Rectal smooth muscle tissue (tissue), 1 donor: Measurements from ENCODE around the gene MRPL4.
"Not testable (repeated sequence)": the region's sequence is repeated elsewhere in the genome, so short reads cannot be mapped to it uniquely, and the experiment has no call there.

ENCODE experiments used
- H3K27ac ChIP-seq: one replicate; pipeline ENCODE4 v1.7.0; 2013; ENCODE audit warnings: low read depth, low read length, inconsistent platforms
- H3K27me3 ChIP-seq: one replicate; pipeline ENCODE4 v1.7.0; 2013; ENCODE audit warnings: low read length; ENCODE audit not compliant: control insufficient read depth, insufficient read depth
- H3K36me3 ChIP-seq: one replicate; pipeline ENCODE4 v1.7.0; 2013; ENCODE audit warnings: low read length; ENCODE audit not compliant: control insufficient read depth, insufficient read depth
- H3K4me1 ChIP-seq: one replicate; pipeline ENCODE4 v1.7.0; 2013; ENCODE audit warnings: low read length; ENCODE audit not compliant: control insufficient read depth, insufficient read depth
- H3K4me3 ChIP-seq: one replicate; pipeline ENCODE4 v1.7.0; 2013; ENCODE audit warnings: low read length
- H3K9ac ChIP-seq: one replicate; pipeline ENCODE4 v1.7.0; 2013; ENCODE audit warnings: low read length

The MRPL4 gene

DNA sequence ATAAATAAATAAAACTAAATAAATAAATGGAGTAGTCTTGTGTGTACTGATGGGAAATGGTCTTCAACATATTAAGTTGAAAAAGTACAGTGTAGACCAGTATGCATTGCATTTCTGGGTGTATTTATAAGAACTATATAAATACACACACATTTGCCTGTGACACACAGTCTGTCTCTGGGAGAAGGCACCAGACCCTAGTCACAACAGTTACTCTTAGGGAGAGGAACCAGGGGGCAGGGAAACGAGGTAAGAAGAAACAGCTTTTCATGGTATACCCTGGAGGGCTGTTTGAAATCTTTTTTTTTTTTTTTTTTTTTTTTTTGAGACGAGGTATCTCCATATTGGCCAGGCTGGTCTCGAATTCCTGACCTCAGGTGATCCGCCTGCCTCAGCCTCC is 18.1 kb upstream of the MRPL4 start:
- no peak overlapping the region for H3K4me3 ChIP-seq
- no peak overlapping the region for H3K9ac ChIP-seq
- no peaks in the 10 kb centered on the region for H3K27me3 ChIP-seq
- H3K4me1 ChIP-seq = no peaks in the 10 kb centered on the region
- no peak overlapping the region for H3K27ac ChIP-seq
- H3K36me3 ChIP-seq = no peaks in the 10 kb centered on the region

DNA sequence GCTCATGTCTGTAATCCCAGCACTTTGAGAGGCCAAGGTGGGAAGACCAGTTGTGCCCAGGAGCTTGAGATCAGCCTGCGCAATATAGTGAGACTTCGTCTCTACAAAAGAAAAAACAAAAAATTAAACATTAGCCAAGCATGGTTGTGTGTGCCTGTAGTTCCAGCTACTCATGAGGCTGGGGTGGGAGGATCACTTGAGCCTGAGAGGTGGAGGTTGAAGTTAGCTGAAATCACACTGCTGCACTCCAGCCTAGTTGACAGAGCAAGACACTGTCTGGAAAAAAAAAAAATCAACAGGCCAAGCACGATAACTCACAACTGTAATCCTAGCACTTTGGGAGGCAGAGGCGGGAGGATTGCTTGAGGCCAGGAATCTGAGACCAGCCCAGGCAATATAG is 17.0 kb upstream of the MRPL4 start:
- H3K36me3 ChIP-seq = no peaks in the 10 kb centered on the region
- no peaks in the 10 kb centered on the region for H3K27me3 ChIP-seq
- no peak overlapping the region for H3K4me3 ChIP-seq
- no peak overlapping the region for H3K27ac ChIP-seq
- H3K4me1 ChIP-seq = no peaks in the 10 kb centered on the region
- H3K9ac ChIP-seq = no peak overlapping the region

DNA sequence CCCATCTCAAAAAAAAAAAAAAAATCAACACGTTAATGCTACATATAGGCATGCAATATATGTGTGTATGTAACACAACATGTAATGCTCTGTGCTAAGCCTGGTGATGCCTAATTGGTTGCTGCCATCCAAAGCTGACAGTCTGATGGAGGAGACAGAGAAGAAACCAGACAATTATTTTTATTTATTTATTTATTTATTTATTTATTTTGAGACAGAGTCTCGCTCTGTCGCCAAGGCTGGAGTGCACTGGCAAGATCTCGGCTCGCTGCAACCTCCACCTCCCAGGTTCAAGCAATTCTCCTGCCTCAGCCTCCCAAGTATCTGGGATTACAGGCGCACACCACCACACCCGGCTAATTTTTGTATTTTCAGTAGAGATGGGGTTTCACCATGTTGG is 16.6 kb upstream of the MRPL4 start:
- not testable (repeated sequence) for H3K36me3 ChIP-seq, H3K4me3 ChIP-seq, H3K4me1 ChIP-seq, H3K27ac ChIP-seq, H3K9ac ChIP-seq, H3K27me3 ChIP-seq

DNA sequence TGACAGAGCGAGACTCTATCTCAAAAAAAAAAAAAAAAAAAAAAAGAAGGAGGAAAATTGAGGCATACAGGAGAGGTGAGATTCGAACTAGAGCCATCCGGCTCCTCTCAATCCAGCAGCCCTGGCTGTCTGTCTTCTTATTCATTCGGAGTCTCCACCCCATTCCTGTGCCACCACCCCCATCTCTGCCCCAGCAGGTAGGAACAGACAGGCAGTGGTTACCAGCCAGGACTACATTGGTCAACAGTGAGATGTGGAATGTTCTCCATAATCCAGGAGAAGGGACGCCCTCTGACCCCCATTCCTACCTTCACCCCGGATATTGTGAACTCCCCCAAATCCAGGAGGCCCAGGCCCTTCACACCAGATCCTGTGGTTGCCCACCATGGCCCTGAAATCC is 14.3 kb upstream of the MRPL4 start:
- Histone ChIP-seq H3K36me3 (no peaks in the 10 kb centered on the region), H3K4me3 (no peak overlapping the region), H3K4me1 (no peaks in the 10 kb centered on the region), H3K9ac (no peak overlapping the region), H3K27me3 (no peaks in the 10 kb centered on the region), H3K27ac (peak overlapping the region; percentile 40)

DNA sequence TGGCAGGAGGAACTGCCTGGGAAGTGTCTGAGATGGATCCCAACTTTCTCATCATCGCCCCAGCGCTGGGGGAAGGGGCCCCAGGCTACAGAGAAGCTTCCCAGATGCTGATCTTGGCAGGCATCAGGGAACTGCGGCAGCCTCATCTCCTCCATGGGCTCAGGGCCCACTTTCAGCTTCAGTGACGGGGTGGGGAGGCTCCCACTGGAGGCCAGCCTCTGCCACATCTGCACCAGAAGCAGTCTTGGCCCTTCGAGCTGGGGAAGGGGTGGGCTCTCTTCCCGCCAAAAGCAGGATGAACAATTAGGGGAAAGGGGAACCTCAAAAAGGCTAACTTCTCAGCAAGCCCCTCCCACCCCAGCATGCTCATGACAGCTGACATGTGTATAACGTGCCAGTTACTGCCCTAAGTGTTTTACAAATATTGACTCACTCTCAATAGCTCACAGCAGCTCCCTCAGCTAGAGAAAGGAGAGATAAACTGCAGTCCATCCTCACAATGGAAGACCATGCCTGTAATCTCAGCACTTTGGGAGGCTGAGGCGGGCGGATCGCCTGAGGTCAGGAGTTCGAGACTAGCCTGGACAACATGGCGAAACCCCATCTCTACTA is 13.7 kb upstream of the MRPL4 start:
- Histone ChIP-seq H3K27ac (peak overlapping the region; percentile 40), H3K9ac (no peak overlapping the region)

DNA sequence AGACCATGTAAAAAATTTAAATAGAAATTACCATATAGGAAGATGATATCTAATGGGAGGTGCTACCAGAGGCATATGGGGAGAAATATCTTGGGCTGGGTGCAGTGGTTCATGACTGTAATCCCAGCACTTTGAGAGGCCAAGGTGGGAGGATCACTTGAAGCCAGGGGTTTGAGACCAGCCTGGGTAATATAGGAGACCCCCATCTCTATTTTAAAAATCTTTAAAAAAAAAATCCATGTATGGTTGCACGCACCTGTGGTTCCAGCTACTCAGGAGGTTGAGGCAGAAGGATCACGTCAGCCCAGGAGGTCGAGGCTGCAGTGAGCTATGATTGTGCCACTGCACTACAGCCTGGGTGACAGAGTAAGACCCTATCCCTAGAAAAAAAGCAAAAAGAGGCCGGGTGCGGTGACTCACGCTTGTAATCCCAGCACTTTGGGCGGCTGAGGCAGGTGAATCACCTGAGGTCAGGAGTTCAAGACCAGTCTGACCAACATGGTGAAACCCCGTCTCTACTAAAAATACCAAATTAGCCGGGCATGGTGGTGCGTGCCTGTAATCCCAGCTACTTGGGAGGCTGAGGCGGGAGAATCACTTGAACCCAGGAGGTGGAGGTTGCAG is 10.1 kb upstream of the MRPL4 start:
- H3K27me3 ChIP-seq, H3K4me1 ChIP-seq, H3K4me3 ChIP-seq, H3K27ac ChIP-seq, H3K9ac ChIP-seq, H3K36me3 ChIP-seq: not testable (repeated sequence)

More for the DNA sequence above, 13.7 kb upstream of the MRPL4 start:
- H3K4me1 ChIP-seq = no peaks in the 10 kb centered on the region
- H3K4me3 ChIP-seq = no peak overlapping the region
- H3K27me3 ChIP-seq = no peaks in the 10 kb centered on the region
- no peaks in the 10 kb centered on the region for H3K36me3 ChIP-seq

DNA sequence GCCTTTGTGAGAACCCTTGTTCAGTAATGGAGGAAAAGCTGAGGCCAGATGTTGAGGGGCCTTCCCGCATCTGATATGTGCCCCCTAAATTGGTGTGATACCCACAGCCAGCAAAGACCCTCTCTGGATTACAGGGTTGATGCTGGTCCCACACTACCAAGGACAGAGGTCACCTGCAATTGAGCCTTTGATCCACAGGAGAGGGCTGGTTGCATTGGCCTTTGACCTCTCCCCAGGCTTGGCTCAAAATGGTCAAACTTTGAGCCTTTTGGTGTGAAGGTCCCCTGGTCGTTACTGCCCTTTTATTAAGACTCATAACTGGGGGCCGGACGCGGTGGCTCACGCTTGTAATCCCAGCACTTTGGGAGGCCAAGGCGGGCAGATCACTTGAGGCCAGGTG is 8.4 kb upstream of the MRPL4 start:
- Histone ChIP-seq H3K36me3 (no peaks in the 10 kb centered on the region), H3K4me3 (no peak overlapping the region), H3K27ac (no peak overlapping the region), H3K9ac (no peak overlapping the region), H3K27me3 (no peaks in the 10 kb centered on the region), H3K4me1 (no peaks in the 10 kb centered on the region)

DNA sequence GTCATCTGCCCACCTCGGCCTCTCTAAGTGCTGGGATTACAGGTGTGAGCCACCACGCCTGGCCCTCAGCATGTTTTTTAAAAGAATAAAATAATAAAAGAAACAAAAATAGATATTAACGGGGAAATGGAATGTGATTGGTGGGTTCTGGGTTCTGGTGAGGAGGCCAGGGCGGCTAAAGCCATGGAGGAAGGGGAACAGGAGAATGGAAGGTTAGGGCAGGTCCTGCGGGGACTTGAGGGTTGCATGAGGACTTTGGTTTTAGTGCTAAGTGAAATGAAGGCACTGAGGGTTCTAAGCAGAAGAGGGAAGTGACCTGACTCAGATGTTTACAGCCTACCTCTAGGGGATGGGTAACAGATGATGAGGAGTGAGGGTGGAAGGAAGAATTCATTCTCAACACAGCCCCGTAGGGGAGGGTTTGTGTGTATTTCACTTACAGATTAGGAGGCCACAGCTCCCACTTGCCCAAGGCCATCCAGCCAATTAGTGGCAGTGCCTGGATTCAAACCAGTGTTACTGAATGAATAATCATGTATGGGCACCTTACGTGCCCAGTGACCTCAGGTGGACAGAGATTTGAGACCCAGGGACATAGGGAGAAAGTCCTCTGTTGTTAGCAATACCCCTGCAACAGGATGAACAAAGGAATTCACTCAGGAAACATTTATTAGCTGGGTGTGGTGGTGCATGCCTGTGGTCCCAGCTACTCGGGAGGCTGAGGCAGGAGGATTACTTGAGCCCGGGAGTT is 6.7 kb upstream of the MRPL4 start:
- no peak overlapping the region for H3K4me3 ChIP-seq
- H3K4me1 ChIP-seq = no peaks in the 10 kb centered on the region
- no peaks in the 10 kb centered on the region for H3K27me3 ChIP-seq
- no peak overlapping the region for H3K9ac ChIP-seq
- H3K27ac ChIP-seq = no peak overlapping the region
- no peaks in the 10 kb centered on the region for H3K36me3 ChIP-seq

DNA sequence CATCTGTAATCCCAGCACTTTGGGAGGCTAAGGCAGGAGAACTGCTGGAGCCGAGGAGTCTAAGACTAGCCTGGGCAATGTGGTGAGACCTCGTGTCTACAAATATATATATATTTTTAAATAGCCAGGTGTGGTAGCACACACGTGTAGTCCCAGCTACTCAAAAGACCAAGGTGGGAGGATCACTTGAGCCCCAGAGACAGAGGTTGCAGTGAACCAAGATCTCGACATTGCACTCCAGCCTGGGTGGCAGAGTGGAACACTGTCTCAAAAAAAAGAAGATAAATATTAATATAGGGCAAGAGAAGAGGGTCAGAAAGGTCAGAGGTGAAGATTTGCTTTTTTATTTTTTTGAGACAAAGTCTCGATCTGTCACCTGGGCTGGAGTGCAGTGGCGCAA is 5.5 kb upstream of the MRPL4 start:
- Histone ChIP-seq H3K27me3 (no peaks in the 10 kb centered on the region), H3K27ac (no peak overlapping the region), H3K4me1 (no peaks in the 10 kb centered on the region), H3K36me3 (no peaks in the 10 kb centered on the region), H3K4me3 (no peak overlapping the region), H3K9ac (no peak overlapping the region)

DNA sequence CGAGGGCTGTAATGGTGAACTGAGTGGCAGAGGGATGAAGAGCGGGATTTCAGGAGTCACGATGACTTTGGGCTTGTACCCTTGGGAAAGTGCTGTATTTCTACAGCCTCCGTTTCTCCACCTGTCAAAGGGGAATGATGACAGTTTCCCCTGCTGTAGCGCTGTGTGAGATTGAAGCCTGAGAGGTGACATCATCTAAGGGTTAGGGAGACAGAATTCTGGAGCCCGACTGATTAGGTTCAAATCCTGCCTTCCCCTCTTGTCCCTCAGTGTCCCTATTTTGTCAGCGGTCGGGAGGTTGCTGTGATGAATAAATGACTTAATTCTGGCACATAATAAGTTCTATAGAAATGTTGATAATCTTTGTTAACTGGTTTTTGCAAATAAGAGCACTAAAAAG is 693 bp downstream of the MRPL4 start:
- Histone ChIP-seq H3K27me3 (no peaks in the 10 kb centered on the region), H3K4me1 (peaks cover 5% of the 10 kb centered on the region), H3K27ac (peak overlapping the region; percentile 85), H3K4me3 (peak overlapping the region; percentile 95), H3K9ac (peak overlapping the region; percentile 64), H3K36me3 (peaks cover 14% of the 10 kb centered on the region)

DNA sequence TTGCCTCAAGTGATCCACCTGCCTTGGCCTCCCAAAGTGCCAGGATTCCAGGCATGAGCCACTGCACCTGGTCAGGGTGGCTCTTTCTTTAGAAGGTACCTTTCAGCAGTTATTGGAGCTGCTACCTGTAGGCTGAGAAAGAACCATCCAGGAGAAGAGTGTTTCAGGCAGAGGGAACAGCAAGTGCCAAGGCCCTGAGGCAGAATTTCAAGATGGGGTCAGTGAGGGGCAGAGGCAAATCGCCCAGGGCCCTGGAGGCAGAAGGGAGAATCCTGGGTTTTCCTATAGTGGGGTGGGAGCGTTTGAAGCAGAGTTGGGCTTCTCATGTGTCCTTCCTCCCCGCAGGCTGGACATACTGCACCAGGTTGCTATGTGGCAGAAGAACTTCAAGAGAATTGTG is 2.2 kb downstream of the MRPL4 start:
- H3K27me3 ChIP-seq = no peaks in the 10 kb centered on the region
- no peak overlapping the region for H3K4me3 ChIP-seq
- H3K27ac ChIP-seq = no peak overlapping the region
- H3K36me3 ChIP-seq = peaks cover 17% of the 10 kb centered on the region
- peaks cover 5% of the 10 kb centered on the region for H3K4me1 ChIP-seq
- H3K9ac ChIP-seq = no peak overlapping the region

DNA sequence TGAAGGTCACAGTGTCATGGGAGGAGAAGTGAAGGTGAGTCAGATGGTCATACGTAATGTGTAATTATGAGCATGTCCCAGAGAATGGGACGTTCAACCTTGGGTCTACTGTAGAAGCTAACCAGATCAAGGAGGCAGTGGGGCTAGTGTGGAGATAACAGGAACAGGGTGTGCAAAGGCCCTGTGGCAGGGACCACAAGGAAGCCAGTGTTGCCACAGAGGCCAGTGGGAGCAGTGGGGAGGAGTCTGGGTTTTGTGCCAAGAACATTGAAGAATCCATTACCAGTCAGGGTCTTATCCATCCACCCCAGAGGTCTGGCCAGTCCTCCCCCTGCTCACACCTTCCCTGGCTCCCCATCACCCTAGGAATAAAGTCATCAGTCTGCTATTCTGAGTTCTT is 3.3 kb downstream of the MRPL4 start:
- Histone ChIP-seq H3K36me3 (peaks cover 17% of the 10 kb centered on the region), H3K27ac (no peak overlapping the region), H3K4me3 (no peak overlapping the region), H3K4me1 (peaks cover 5% of the 10 kb centered on the region), H3K9ac (no peak overlapping the region), H3K27me3 (no peaks in the 10 kb centered on the region)

DNA sequence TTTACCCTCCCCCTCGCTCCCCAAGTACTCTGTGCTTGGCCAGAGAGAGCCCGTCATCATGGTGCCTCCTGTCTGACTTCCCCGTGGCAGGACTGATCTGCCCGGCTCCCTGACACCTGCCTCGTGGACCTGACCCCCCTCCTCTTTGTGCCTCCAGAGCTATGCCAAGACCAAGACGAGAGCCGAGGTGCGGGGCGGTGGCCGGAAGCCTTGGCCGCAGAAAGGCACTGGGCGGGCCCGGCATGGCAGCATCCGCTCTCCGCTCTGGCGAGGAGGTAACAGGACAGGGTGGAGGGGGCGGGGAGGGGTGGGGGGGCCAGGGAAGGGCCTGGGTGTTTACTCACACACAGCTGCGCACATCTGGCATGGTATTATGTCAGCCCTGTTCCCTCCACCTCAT is 4.5 kb downstream of the MRPL4 start:
- no peak overlapping the region for H3K4me3 ChIP-seq
- H3K27ac ChIP-seq = no peak overlapping the region
- H3K27me3 ChIP-seq = no peaks in the 10 kb centered on the region
- peaks cover 5% of the 10 kb centered on the region for H3K4me1 ChIP-seq
- H3K36me3 ChIP-seq = peaks cover 17% of the 10 kb centered on the region
- H3K9ac ChIP-seq = no peak overlapping the region
